Activated naive CD4-positive, alpha-beta T cell treated with anti-CD3 and anti-CD28 coated beads, Interleukin-2, amount 50 U/mL, for 24 hours (primary cell): ENCODE data around the gene ANKRD55.
"Not testable (repeated sequence)": the region's sequence is repeated elsewhere in the genome, so short reads cannot be mapped to it uniquely, and the experiment has no call there.

Source experiments
- H3K27ac Mint-ChIP-seq: one replicate; pipeline ENCODE4 v1.8.0; 2021; ENCODE audit warnings: mild to moderate bottlenecking, mixed read lengths
- H3K27me3 Mint-ChIP-seq: one replicate; pipeline ENCODE4 v1.8.0; 2021; ENCODE audit warnings: mixed read lengths
- H3K36me3 Mint-ChIP-seq: one replicate; pipeline ENCODE4 v1.8.0; 2021; ENCODE audit warnings: mixed read lengths
- H3K4me1 Mint-ChIP-seq: one replicate; pipeline ENCODE4 v1.8.0; 2021; ENCODE audit warnings: mixed read lengths
- H3K4me3 Mint-ChIP-seq: one replicate; pipeline ENCODE4 v1.8.0; 2021; ENCODE audit warnings: mild to moderate bottlenecking, mixed read lengths
- H3K9me3 Mint-ChIP-seq: one replicate; pipeline ENCODE4 v1.8.0; 2021; ENCODE audit warnings: mixed read lengths

ANKRD55 gene

GRCh38 chr5:56201762-56202261 is 31.3 kb downstream of the ANKRD55 start:
- H3K27ac Mint-ChIP-seq, H3K9me3 Mint-ChIP-seq, H3K36me3 Mint-ChIP-seq, H3K4me3 Mint-ChIP-seq, H3K27me3 Mint-ChIP-seq: not testable (repeated sequence)
- H3K4me1 Mint-ChIP-seq, result peaks cover 31% of the 10 kb centered on the region

- Mint-ChIP-seq H3K4me1 (peaks cover 31% of the 10 kb centered on the region), H3K27ac (peak overlapping the region; percentile 73), H3K9me3 (no peaks in the 10 kb centered on the region), H3K27me3 (no peaks in the 10 kb centered on the region), H3K4me3 (no peak overlapping the region), H3K36me3 (no peaks in the 10 kb centered on the region)
Observed at GRCh38 chr5:56200971-56201666, 32.0 kb downstream of the ANKRD55 start.

DNA sequence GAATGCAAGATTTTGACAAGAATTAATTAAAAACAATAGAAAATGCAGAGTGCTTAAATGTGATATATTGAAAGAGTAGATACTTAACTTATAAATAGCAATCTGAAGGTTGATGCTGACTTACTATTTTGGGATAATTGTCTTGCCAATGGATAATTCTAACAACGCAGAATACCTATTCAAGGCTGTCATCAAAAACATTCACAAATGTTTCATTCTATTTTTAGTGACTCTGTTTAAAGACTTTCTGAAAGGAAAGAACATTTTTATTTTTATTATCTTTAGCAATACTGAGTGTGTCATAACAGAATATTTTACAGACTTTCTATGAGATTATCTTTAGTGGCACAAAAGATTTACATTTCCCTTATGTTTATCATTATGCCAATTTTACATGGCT is 38.1 kb downstream of the ANKRD55 start:
- Mint-ChIP-seq H3K27ac (no peak overlapping the region), H3K9me3 (no peaks in the 10 kb centered on the region), H3K4me1 (peaks cover 30% of the 10 kb centered on the region), H3K4me3 (no peak overlapping the region), H3K36me3 (no peaks in the 10 kb centered on the region), H3K27me3 (no peaks in the 10 kb centered on the region)

- Mint-ChIP-seq H3K27me3 (no peaks in the 10 kb centered on the region), H3K4me1 (peaks cover 30% of the 10 kb centered on the region), H3K9me3 (peaks cover 5% of the 10 kb centered on the region), H3K4me3 (no peak overlapping the region), H3K27ac (no peak overlapping the region), H3K36me3 (no peaks in the 10 kb centered on the region)
Observed at GRCh38 chr5:56192246-56192645, 40.9 kb downstream of the ANKRD55 start.

GRCh38 chr5:56191656-56192055 is 41.5 kb downstream of the ANKRD55 start:
- peaks cover 30% of the 10 kb centered on the region for H3K4me1 Mint-ChIP-seq
- H3K4me3 Mint-ChIP-seq, result no peak overlapping the region
- no peaks in the 10 kb centered on the region for H3K27me3 Mint-ChIP-seq
- peaks cover 5% of the 10 kb centered on the region for H3K9me3 Mint-ChIP-seq
- no peak overlapping the region for H3K27ac Mint-ChIP-seq
- no peaks in the 10 kb centered on the region for H3K36me3 Mint-ChIP-seq

DNA sequence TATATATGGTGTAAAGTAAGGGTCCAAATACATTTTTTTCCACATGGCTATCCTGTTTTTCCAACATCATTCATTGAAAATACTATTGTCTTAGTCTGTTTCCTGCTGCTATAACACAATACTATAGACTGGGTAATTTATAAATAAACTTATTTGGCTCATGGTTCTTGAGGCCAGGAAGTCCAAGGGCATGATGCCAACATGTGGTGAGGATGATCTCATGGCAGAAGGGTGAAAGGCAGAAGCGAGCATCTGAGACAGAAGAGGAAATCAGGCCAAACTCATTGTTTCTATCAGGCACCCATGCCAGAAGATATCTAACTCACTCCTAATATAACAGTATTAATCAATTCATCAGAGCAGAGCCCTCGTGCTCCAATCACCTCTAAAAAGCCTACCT is 42.6 kb downstream of the ANKRD55 start:
- H3K9me3 Mint-ChIP-seq, result peaks cover 5% of the 10 kb centered on the region
- no peaks in the 10 kb centered on the region for H3K27me3 Mint-ChIP-seq
- H3K36me3 Mint-ChIP-seq, result no peaks in the 10 kb centered on the region
- H3K4me1 Mint-ChIP-seq, result peaks cover 30% of the 10 kb centered on the region
- no peak overlapping the region for H3K4me3 Mint-ChIP-seq
- H3K27ac Mint-ChIP-seq, result no peak overlapping the region

GRCh38 chr5:56185768-56186311 is 47.3 kb downstream of the ANKRD55 start:
- H3K4me3 Mint-ChIP-seq, result no peak overlapping the region
- H3K36me3 Mint-ChIP-seq, result no peaks in the 10 kb centered on the region
- H3K27ac Mint-ChIP-seq, result no peak overlapping the region
- H3K9me3 Mint-ChIP-seq, result peaks cover 5% of the 10 kb centered on the region
- H3K4me1 Mint-ChIP-seq, result peaks cover 13% of the 10 kb centered on the region
- no peaks in the 10 kb centered on the region for H3K27me3 Mint-ChIP-seq

- Mint-ChIP-seq H3K9me3 (no peaks in the 10 kb centered on the region), H3K36me3 (no peaks in the 10 kb centered on the region), H3K27me3 (no peaks in the 10 kb centered on the region), H3K4me1 (peaks cover 4% of the 10 kb centered on the region), H3K4me3 (no peak overlapping the region), H3K27ac (no peak overlapping the region)
Observed at GRCh38 chr5:56183506-56183905, 49.6 kb downstream of the ANKRD55 start.

DNA sequence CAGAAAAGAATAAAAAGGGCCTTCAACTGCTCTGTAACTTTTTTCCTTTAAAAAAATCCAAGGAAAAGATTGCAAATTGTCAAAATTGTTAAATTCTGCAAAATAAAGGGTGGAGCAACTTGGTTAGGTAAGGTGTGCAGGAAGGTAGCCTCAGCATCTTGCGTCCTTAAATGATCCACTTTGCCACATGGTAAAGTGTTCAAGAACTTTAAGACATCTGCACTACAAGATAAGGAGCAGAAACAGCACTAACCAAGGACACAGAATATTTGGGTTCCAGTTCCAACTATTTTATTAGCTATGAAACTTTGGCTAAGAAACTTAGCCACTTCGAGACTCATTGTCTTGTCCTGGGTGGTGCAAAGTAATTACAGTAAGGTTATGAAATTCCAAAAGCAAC is 53.7 kb downstream of the ANKRD55 start:
- Mint-ChIP-seq H3K4me3 (no peak overlapping the region), H3K9me3 (no peaks in the 10 kb centered on the region), H3K36me3 (no peaks in the 10 kb centered on the region), H3K27ac (no peak overlapping the region), H3K27me3 (no peaks in the 10 kb centered on the region), H3K4me1 (peaks cover 19% of the 10 kb centered on the region)

- Mint-ChIP-seq H3K27ac (no peak overlapping the region), H3K9me3 (no peaks in the 10 kb centered on the region), H3K36me3 (no peaks in the 10 kb centered on the region), H3K4me1 (peaks cover 19% of the 10 kb centered on the region), H3K27me3 (no peaks in the 10 kb centered on the region), H3K4me3 (no peak overlapping the region)
Observed at GRCh38 chr5:56178823-56179222, 54.3 kb downstream of the ANKRD55 start.

DNA sequence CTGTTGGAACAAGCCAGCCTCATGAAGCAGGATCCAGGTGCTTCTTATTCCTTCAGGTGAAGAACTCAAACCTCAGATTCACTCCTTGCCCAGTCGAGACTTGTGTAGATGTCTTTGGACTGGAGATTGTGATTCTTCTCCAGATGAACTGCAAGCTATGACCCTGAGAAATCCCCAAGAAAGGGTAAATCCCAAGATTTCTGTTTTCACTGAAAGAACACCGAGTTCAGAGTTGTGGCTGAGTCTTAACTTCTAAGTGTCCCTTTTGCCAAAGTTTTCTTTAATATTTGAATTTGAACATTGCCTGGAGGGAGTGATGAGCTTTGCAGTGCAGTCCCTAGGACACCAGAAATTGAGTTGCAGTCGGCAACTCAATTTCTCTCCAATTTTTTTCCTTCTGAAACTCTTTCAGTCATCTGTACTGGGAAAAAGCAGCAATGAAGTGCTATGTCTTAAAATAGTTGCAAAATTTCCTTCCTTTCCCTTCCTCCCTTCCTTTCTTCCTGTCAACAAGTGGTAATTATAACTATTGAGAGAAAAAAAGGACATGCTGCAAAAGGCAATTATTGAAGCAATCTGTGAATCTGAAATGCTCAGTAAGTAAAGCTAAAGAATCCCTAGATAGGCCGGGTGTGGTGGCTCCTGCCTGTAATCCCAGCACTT is 56.1 kb downstream of the ANKRD55 start:
- H3K27ac Mint-ChIP-seq, result no peak overlapping the region
- no peaks in the 10 kb centered on the region for H3K9me3 Mint-ChIP-seq
- no peak overlapping the region for H3K4me3 Mint-ChIP-seq
- peaks cover 27% of the 10 kb centered on the region for H3K4me1 Mint-ChIP-seq
- no peaks in the 10 kb centered on the region for H3K36me3 Mint-ChIP-seq
- no peaks in the 10 kb centered on the region for H3K27me3 Mint-ChIP-seq

GRCh38 chr5:56176155-56176798 is 56.9 kb downstream of the ANKRD55 start:
- H3K4me1 Mint-ChIP-seq, result peaks cover 31% of the 10 kb centered on the region
- no peaks in the 10 kb centered on the region for H3K36me3 Mint-ChIP-seq
- no peak overlapping the region for H3K4me3 Mint-ChIP-seq
- H3K27ac Mint-ChIP-seq, result no peak overlapping the region
- no peaks in the 10 kb centered on the region for H3K9me3 Mint-ChIP-seq
- H3K27me3 Mint-ChIP-seq, result no peaks in the 10 kb centered on the region

GRCh38 chr5:56175488-56175887 is 57.6 kb downstream of the ANKRD55 start:
- no peaks in the 10 kb centered on the region for H3K36me3 Mint-ChIP-seq
- H3K27ac Mint-ChIP-seq, result no peak overlapping the region
- H3K4me3 Mint-ChIP-seq, result no peak overlapping the region
- H3K9me3 Mint-ChIP-seq, result no peaks in the 10 kb centered on the region
- H3K27me3 Mint-ChIP-seq, result no peaks in the 10 kb centered on the region
- peaks cover 31% of the 10 kb centered on the region for H3K4me1 Mint-ChIP-seq

- peaks cover 34% of the 10 kb centered on the region for H3K4me1 Mint-ChIP-seq
- H3K9me3 Mint-ChIP-seq, result no peaks in the 10 kb centered on the region
- H3K27ac Mint-ChIP-seq, result peak overlapping the region; percentile 30
- no peak overlapping the region for H3K4me3 Mint-ChIP-seq
- H3K36me3 Mint-ChIP-seq, result no peaks in the 10 kb centered on the region
- no peaks in the 10 kb centered on the region for H3K27me3 Mint-ChIP-seq
Observed at GRCh38 chr5:56175021-56175420, 58.1 kb downstream of the ANKRD55 start.

GRCh38 chr5:56172241-56172640 is 60.9 kb downstream of the ANKRD55 start:
- H3K27me3 Mint-ChIP-seq, result no peaks in the 10 kb centered on the region
- H3K27ac Mint-ChIP-seq, result peak overlapping the region; percentile 79
- peaks cover 49% of the 10 kb centered on the region for H3K4me1 Mint-ChIP-seq
- H3K4me3 Mint-ChIP-seq, result peak overlapping the region; percentile 11
- H3K36me3 Mint-ChIP-seq, result no peaks in the 10 kb centered on the region
- no peaks in the 10 kb centered on the region for H3K9me3 Mint-ChIP-seq

- Mint-ChIP-seq H3K9me3 (no peaks in the 10 kb centered on the region), H3K4me3 (no peak overlapping the region), H3K4me1 (peaks cover 48% of the 10 kb centered on the region), H3K27ac (peak overlapping the region; percentile 35), H3K36me3 (no peaks in the 10 kb centered on the region), H3K27me3 (no peaks in the 10 kb centered on the region)
Observed at GRCh38 chr5:56170557-56170956, 62.6 kb downstream of the ANKRD55 start.
